Stimulated activated CD4-positive, alpha-beta T cell treated with anti-CD3 and anti-CD28 coated beads, Interleukin-2, amount 100 ng/mL, for 4 hours (primary cell): Measurements from ENCODE around the gene NAA40.
A peak's percentile ranks its signal among the peaks of the same experiment; 100 is the strongest.

Experiments used
- DNase-seq: peaks from one replicate; pipeline ENCODE4 v3.0.0-alpha.2; 2020; ENCODE audit warnings: low read depth

NAA40 gene

DNA sequence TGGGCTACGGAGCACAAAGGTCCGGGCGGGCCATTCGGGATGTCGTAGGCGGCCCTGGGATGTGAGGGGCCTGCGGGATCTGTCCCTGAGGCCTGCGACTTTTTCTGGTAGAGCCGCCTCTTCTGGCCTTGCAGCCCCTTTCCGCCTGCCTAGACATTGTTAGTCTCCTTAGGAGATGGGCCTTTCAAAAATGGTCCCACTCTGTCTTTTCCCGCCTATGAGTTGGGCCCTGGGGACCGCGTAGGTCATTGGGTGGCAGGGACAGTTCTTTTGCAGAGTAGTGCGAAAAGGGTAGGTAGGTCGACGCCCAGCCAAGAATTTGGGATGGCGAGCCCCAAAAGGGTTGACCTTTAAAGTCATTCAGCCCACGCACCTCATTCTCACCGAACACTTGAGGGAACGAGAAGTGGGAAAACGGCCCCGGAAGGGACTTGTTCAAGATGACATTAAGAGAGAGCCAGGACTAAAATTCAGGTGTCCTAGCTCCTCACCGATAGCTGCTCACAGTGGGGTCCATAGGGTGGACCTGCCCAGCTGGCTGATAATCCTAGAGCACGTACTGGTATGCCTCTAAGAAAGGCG is 48.2 kb downstream of the NAA40 start:
- DNase-seq: no peak

DNA sequence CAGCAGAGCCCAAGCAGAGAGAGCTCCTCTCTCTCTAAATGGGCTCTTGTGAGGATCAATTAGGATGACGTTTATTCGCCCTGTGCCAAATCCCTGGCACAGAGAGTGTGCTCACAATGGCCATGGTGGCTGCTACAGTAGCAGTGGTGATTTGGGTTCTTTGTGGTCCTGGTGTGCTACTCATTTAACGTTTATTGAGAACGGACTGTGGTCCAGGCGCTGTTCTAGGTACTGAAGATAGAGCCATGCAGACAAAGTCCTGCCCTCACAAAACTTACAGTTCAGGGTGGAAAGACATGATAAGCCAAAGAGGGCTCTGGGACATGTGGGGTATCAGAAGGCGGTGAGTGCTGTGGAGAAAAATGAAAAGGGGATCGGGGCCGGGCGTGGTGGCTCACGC is 52.8 kb downstream of the NAA40 start:
- no peak for DNase-seq

DNA sequence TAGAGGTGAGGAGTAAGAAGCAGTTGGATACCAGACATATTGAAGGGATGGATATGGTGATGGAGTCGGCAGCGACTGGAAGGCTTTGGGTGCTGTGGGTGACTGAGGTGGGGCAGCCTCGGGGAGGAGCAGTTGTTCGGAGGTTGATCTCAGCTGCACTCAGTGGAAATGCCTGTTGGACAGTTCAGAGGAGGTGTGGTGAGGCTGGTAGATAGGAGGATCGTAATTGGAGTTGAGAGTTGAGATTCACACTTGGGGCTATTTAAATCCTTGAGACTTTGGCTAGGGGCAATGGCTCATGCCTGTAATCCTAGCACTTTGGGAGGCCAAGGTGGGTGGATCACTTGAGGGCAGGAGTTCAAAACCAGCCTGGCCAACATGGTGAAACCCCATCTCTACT is 54.3 kb downstream of the NAA40 start:
- no peak for DNase-seq

DNA sequence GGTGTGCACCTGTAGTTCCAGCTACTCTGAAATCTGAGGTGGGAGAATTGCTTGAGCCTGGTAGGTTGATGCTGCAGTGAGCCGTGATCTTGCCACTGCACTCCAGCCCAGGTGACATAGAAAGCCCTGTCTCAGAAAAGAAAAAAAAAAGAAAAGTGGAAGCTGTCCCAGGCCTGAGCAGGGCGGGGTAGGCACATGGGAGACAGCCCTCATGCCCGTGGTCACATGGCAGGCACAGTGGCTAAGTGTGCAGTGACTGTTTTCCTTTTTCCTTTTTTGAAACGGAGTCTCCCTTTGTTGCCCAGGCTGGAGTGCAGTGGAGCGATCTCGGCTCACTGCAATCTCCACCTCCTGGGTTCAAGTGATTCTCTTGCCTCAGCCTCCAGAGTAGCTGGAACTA is 55.2 kb downstream of the NAA40 start:
- DNase-seq: no peak

DNA sequence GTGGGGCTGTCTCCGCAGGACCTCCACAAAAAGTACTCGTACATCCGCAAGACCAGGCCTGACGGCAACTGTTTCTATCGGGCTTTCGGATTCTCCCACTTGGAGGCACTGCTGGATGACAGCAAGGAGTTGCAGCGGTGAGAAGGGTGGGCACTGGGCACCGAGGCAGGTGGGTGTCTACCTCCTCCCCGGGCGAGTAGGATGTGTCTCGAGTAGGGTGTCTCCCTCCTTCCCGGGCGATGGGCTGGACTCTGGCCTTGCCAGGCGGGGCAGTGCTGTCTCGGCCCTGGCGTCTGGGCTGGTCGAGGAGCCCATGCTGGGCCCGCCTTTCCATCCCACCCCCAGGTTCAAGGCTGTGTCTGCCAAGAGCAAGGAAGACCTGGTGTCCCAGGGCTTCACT is 57.7 kb downstream of the NAA40 start:
- no peak for DNase-seq

DNA sequence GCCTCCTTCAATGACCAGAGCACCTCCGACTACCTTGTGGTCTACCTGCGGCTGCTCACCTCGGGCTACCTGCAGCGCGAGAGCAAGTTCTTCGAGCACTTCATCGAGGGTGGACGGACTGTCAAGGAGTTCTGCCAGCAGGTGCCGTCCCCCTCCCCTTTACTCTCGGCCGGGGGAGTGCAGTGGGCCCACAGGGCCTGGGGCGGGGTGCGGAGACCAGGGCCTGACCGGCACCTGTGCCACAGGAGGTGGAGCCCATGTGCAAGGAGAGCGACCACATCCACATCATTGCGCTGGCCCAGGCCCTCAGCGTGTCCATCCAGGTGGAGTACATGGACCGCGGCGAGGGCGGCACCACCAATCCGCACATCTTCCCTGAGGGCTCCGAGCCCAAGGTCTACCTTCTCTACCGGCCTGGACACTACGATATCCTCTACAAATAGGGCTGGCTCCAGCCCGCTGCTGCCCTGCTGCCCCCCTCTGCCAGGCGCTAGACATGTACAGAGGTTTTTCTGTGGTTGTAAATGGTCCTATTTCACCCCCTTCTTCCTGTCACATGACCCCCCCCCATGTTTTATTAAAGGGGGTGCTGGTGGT is 58.4 kb downstream of the NAA40 start:
- DNase-seq: no peak

DNA sequence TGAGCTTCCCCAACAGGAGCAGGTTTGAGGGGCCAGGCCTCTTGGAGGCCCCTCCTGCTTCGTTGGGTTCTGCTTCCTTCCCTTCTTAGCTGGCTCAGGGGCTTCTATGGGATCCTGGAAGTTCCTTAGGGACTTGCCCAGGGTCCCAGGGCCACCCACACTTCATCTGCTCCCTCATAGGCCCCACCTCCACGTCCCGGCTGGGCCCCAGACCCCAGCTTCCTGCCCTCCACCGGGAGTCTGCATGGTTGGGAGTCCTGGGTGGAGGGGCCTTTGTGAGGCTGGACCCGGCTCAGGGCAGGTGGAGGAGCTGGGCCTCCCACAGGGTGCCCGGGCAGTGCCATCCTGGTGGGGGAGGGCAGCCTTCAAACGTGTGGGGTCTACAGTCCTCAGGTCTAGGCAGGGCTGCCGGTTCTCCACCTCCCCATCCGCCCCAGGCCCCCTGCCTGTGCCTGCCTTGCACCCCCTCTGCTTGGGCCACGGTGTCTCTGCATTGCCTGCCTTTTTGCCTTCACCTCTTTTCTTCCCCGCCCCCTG is 59.1 kb downstream of the NAA40 start:
- DNase-seq: no peak

DNA sequence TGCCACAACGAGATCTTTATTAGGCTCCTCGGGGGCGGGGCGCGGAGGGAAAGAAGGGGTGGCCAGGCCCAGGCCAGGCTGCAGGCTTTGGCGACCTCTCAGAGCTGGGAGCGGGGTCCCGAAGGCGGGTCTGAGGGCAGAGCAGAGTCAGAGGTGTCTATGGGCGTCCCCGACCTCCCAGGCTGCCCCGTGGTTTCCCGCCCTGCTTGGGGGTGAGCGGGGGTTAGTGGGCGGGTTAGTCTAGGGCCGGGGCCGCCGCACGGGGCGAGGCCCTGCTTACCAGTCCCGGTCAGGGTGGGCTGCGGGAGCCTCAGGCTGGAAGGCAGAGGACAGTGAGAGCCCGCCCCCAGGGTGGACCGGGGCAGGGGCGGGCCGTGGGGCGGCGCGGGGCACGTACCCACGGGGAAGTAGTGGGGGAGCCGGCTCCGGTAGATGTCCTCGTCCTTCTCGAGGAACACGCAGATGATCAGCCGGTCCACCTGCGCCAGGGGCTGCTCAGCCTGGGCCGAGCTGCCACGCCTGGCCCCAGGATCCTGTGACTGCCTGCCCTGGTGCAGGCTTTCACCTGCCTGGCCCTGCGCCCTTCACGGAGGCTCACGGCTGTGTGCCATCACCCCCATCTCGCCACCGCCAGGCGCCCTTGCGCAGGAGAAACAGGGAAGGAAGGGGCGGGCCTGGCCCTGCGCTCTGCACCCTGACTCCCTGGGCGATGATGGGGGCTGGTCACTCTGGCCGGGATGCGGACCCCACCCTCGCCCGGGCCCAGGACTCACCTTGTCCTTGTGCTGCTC is 60.0 kb downstream of the NAA40 start:
- no peak for DNase-seq

DNA sequence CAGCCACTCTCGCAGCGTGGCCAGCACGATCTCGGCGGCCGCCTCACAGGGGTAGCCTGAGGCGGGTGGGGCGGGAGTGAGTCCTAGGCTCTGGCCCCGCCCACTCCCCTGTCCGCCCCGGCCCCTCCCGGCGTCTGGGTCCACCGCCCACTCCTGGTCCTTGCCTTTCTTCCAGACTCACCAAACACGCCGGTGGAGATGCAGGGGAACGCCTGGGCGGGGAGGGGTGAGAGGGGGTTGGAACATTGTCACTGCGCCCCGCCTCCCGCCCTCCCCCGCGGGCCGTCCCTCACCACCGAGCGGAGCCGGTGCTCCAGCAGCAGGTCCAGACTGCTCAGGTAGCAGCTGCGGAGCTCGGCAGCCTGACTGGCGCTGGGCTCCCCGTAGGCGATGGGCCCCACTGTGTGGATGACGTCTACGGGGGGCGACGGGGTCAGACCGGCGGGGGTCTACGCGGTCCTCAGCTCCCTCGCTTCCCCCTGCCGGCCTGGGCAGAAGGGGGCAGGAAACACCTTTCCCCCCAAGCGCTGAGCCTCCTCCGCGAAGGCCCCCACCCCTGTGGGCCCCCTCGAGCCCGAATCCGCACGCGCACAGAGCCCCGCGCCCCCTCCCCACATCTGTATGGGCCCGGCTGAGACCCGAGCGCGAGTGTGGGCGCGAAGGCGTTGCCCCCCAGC is 60.7 kb downstream of the NAA40 start:
- DNase-seq: peak; percentile 65

DNA sequence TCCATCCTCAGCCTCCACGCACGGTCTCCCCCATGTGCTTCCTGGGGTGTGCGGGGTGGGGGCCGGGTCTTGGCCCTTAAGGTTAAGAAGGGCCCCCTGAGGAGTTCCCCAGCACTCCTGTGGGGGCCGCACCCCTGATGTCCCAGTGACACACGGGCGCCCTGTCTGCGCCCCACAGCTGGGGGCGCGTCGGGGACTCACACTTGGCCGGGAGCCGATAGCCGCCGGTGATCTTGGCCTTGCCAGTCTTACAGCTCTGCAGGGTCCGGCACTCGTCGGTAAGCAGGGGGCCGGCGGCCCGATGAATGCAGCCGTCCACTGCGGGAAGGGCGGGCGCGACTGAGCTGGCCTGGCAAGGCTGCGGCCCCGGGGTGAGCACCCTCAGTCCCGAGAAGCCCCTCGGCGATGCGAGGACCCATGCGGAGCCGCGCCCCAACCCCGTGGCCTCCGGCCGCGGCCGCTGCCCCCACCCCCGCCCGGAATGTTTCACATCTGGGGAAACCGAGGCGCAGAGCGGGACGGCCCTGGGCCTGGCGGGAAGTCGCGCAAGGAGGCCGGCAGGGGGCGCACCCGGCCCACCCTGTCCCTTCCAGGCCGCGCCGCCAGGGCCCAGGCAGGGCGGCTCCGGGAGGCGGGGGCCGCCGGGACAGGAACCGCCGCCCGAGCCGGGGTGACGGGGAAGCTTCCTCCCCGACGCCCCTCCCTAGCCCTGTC is 61.4 kb downstream of the NAA40 start:
- DNase-seq: peak; percentile 61

DNA sequence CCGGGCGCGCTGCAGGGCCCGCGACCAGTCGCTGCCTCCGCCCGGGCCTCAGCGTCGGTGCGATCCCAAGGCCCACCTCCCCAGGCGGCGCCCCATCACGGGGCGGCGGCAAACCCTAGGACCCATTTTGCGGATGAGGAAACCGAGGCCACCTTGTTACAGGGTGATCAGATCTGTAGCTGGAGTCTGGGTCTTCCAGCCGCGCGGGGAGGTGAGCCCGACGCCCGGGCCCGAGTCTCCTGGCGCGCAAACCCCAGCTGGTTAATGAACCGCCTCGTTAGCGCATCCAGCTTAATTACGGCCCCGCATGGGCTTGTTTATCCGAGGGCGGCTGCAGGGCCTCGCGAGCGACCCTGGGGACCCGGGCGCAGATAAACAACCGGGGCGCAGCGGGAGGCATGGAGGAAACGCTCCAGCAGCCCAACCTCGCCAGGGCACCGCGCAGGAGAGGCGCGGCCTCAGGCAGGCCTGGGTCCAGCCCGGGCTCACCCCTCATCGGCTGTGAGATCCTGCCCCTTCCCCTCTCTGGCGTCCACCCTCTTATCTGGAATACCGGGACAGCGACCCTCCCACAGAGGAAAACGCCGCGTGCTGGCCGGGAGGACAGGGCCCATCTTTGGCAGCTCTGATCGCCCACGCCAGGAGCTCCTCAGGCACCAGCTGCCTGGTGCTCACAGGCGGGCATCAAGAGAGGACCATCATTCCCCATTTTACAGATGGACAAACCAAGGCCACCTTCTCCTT is 62.1 kb downstream of the NAA40 start:
- DNase-seq: no peak

DNA sequence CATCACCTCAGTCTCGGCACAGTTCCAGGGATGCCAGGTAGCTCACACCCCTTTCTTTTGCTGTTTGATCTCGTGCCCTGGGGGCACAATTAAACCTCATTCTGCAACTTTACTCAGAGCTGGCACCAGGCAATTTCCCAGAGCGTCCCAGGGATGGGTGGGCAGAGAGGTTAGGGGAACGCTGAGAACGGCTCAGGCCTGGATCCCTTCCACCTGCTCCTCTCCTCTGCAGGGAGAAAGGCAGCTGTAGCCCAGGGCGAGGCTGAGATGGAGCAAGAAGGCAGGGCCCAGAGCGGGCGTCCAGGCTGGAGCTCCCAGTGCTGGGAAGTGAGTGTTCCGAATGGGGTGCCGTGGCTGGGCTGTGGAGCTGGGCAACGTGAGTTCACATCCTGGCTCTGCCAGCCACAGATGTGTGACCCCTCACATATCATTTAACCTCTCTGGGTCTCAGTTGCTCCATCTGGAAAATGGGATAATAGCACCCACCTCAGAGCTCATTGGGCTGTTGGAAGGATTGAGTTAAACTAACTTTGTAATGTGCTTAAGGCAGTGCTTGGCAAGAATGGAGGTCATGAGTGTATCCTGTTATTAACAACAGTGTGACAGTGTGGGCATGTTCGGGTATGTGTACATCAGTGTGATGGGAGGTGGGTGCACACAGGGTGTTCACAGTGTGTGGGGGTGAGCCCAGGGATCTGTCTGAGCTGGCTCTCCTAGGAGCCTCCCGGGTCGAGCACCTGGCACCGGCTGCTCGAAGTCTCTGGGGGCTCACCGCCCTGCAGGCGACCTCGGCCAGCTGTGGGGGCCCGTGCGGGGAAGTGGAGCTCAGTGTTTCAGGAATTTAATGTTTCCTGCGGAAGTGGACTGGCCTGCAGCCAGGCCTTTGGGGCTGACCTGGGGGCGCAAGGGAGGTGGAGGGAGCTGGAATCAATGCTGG is 63.0 kb downstream of the NAA40 start:
- DNase-seq: no peak

DNA sequence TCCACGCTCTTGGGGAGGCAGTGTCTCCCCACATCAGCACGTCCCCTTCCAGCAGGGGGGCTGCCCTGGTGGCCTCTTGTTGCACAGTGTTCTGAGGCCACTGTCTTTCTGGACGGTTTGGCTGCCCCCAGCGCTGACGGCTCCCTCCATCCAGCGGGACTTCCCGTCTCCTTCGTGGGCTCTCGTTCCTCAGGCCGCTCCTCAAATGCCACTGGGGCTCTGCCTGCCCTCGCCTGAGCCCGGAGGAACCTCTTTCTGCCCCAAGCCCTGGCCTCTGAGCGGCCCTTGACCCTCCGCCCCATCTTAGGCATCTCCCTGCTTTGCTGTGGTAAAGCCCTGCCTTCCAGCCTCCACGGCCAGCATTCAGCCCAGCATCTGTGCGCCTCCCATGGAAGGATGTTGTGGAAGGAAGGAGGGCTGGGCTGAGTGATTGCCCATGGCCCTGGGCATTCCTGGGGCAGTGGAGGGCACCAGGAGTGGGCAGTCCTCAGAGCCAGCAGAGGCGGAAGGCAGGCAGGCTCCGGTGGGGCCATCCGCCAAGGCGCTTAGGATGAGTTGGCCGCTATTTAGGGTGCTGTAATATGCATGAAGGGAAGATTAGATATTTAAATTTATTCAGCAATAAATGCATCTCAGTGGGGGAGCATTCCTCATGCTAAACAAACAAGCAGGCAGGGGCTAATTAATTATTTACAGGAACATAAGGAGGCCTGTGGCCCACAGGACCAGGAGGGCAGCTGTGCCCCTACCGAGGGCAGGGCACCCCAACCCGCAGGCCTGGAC is 65.2 kb downstream of the NAA40 start:
- no peak for DNase-seq

DNA sequence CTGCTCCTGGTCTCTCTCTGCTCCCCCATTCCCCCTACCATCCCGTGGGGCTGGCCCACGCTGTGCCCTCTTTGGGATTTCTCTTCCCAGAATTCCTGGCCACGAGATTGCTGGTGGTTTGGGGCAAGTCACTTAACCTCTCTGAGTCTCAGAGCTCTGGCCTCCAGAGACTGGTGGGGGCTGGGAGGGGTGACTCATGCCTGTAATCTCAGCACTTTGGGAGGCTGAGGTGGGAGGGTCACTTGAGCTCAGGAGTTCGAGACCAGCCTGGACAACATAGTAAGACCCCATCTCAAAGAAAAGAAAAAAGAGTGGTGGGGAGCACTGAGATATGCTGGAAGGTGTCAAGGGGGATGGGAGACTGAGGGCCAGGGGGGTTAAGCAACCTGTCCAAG is 65.8 kb downstream of the NAA40 start:
- DNase-seq: no peak

DNA sequence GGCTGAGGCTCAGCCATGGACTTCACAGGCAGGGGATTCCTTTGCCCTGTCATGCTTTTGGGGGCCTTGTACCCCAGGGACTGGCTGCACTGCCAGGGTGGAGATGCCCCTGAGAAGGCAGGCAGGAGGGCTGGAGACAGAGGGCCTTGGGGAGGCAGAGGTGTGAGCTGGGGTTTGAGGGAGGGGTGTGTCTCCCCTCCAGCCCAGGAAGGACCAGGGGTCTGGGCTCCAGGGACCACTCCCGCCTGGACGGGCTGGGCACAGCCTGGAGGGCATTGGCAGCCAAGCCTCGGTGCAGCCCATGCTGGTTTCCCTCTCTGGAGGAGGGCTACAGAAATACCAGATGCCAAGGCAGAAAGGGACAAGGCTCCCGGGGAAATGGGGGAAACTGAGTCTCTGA is 66.9 kb downstream of the NAA40 start:
- no peak for DNase-seq

DNA sequence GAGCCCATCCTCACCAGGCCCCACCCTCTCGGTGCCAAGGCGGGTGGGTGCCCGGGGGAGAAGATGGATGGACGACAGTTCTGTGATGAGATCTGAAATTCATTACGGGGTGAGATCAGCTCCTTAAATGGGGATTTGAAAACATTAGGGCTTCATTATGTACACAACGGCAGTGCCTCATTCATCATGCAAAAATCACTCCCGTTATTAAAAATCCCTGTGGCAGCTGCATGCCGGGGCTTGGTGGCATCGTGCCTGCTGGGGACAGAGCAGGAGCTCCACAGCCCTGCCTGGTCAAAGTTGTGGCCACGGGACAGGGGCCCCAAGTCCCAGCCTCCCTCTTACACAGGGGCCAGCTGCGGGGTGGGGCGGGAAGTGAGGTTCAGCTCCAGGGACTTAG is 67.6 kb downstream of the NAA40 start:
- DNase-seq: no peak
